ENCODE measurements around the gene DHRS7B. TPM values are rescaled to one million over a fixed set of nuclear protein-coding genes. Genes with fewer than 3 reads are reported as not detected.

DHRS7B gene
- total and polyA plus RNA-seq, 9 of the 15 experiments (the other 6 are each of a cell fraction or from before 2014, with no cell fraction given): 8.0 to 30.7 (median 14.8) TPM

DNA sequence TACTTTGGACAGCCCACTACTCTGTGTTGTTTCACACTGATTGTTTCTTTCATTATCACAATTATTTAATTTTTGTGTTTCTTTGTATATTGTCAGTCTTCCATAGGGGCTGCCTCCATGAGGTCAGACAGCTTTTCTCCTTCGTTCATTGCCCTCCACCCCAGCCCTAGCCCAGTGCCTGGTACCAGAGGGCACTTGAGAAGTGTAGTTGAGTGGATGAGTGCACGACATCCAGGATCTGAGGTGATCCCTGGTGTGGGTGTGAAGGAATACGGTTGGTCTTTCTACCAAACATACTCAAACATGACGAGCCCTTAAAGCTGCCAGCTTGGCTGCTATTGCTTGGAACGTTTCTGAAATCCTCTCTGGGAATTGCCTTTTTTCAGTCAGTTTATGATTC, 37.9 kb downstream of the DHRS7B start:
- ATAC-seq: no peak
- H3K4me2 ChIP-seq (ENCODE audit: insufficient read depth, low read length): no peak overlapping the region
- no peak for FAIRE-seq
- no peak overlapping the region for H3K9ac ChIP-seq (ENCODE audit: insufficient read depth in 1 of 2, low read depth in 2 of 2, low read length in 2 of 2)
- no peaks in the 10 kb centered on the region; a peak in 2 of 5 replicates for H3K4me1 ChIP-seq (replicated peaks in 1 of 2; ENCODE audit: control insufficient read depth in 2 of 2, insufficient read depth in 2 of 2, low read length in 2 of 2)
- no peak overlapping the region for H3K4me3 ChIP-seq
- no peaks in the 10 kb centered on the region for H3K27me3 ChIP-seq (ENCODE audit: control insufficient read depth in 2 of 2, insufficient read depth in 2 of 2, low read length in 2 of 2)
- no peaks in the 10 kb centered on the region; the same call in 2 of the 3 replicates for H3K79me2 ChIP-seq (ENCODE audit: control insufficient read depth, insufficient read depth, low read length)
- CTCF ChIA-PET (ENCODE audit: low intra/inter-chr PET ratio): no interaction called here
- BruUV-seq (replicated peaks): no TSS peak
- no peak overlapping the region for H3K27ac ChIP-seq (ENCODE audit: extremely low read depth, low read depth, low read length)
- H3K9me1 ChIP-seq (ENCODE audit: control insufficient read depth, insufficient read depth, low read length): no peaks in the 10 kb centered on the region
- TF ChIP-seq TGIF2 (CRISPR knock-in tag; IDR thresholded peaks at IDR 0.05): no peak
- TF ChIP-seq PTTG1 (tag; IDR thresholded peaks at IDR 0.05; ENCODE audit: low read depth): no peak
- no peak for TF ChIP-seq ZNF707 (CRISPR knock-in tag; conservative IDR thresholded peaks at IDR 0.05)
- H3K36me3 ChIP-seq (ENCODE audit: control insufficient read depth, insufficient read depth, low read length): no peaks in the 10 kb centered on the region
- intact Hi-C loops (cut with micrococcal nuclease): no loop called here
- H4K20me1 ChIP-seq (replicated peaks; ENCODE audit: control insufficient read depth, insufficient read depth, low read length): no peaks in the 10 kb centered on the region
- DNase-seq (ENCODE audit: extremely low read depth in 1 of 4, low spot score in 3 of 4): no peak
- H2AFZ ChIP-seq (ENCODE audit: low read depth, low read length): no peak overlapping the region
- in situ Hi-C loops (cut with MboI): no loop called here
- 75% methylated on average over 5 of the region's 5 CpGs for WGBS (ENCODE audit: insufficient coverage, low coverage, missing lambda C conversion rate)
- no peaks in the 10 kb centered on the region for H3K9me3 ChIP-seq (replicated peaks; ENCODE audit: control insufficient read depth, insufficient read depth, low read depth, low read length)
- POLR2A ChIA-PET: no interaction called here

DNA sequence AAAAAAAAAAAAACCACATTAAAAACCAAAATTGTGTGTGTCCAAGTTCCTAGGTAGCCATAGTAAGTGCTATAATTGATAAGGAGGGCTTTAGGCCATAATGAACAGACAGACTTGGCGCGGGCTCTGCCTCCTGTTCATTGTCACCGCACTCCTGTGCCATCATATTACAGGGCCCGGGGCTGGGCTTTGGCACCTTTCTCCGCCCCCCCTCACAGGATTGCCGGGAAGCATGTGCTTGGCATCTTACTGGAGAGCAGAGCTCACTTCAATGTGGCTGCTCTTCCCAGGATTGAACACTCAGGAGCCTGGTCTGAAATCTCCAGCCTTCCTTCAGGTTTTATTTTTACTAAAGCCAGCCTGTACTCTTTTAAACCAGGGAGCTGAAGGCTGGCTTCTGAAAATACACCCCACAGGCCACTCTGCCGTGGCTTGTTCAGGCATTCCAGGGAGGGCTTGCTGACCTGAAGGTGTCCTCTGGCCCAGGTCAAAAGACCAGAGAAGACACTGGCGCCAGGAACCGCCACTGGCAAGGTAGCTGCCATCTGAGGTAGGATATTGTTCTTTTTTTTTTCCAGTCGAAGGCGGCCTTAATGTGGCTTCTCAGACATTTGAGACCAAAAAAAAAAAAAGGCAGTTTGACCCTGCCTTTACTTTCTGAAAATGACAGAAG, 39.3 kb downstream of the DHRS7B start:
- no peaks in the 10 kb centered on the region for H3K9me3 ChIP-seq (replicated peaks; ENCODE audit: control insufficient read depth, insufficient read depth, low read depth, low read length)
- H4K20me1 ChIP-seq (replicated peaks; ENCODE audit: control insufficient read depth, insufficient read depth, low read length): no peaks in the 10 kb centered on the region
- H3K9ac ChIP-seq (ENCODE audit: insufficient read depth in 1 of 2, low read depth in 2 of 2, low read length in 2 of 2): no peak overlapping the region
- H2AFZ ChIP-seq (ENCODE audit: low read depth, low read length): no peak overlapping the region
- no peak overlapping the region for H3K4me2 ChIP-seq (ENCODE audit: insufficient read depth, low read length)
- no peak overlapping the region for H3K27ac ChIP-seq (ENCODE audit: extremely low read depth, low read depth, low read length)
- FAIRE-seq: no peak
- H3K4me3 ChIP-seq: no peak overlapping the region
- no peak for DNase-seq (ENCODE audit: extremely low read depth in 1 of 4, low spot score in 3 of 4)
- no peaks in the 10 kb centered on the region for H3K9me1 ChIP-seq (ENCODE audit: control insufficient read depth, insufficient read depth, low read length)
- no peaks in the 10 kb centered on the region; the same call in 2 of the 3 replicates for H3K79me2 ChIP-seq (ENCODE audit: control insufficient read depth, insufficient read depth, low read length)
- no TSS peak for BruUV-seq (replicated peaks)
- H3K4me1 ChIP-seq (replicated peaks in 1 of 2; ENCODE audit: control insufficient read depth in 2 of 2, insufficient read depth in 2 of 2, low read length in 2 of 2): peaks cover 0 to under 1% of the 10 kb centered on the region in 2 experiments; a peak in 3 of 5 replicates
- POLR2A ChIA-PET: no interaction called here
- intact Hi-C loops (cut with micrococcal nuclease) (no loop called here), in situ Hi-C loops (cut with MboI) (no loop called here)
- H3K27me3 ChIP-seq (ENCODE audit: control insufficient read depth in 2 of 2, insufficient read depth in 2 of 2, low read length in 2 of 2): no peaks in the 10 kb centered on the region
- CTCF ChIA-PET (ENCODE audit: low intra/inter-chr PET ratio): no interaction called here
- 92% methylated on average over 10 of the region's 11 CpGs for WGBS (ENCODE audit: insufficient coverage, low coverage, missing lambda C conversion rate)
- ATAC-seq: no peak
- H3K36me3 ChIP-seq (ENCODE audit: control insufficient read depth, insufficient read depth, low read length): no peaks in the 10 kb centered on the region
- no peak for TF ChIP-seq RBM34 (IDR thresholded peaks at IDR 0.05; ENCODE audit: borderline replicate concordance, insufficient read depth, low read length)
- no peak for TF ChIP-seq PYGO2 (tag; IDR thresholded peaks at IDR 0.05)
- TF ChIP-seq FOXA1 (IDR thresholded peaks at IDR 0.05; ENCODE audit: borderline replicate concordance): no peak
- TF ChIP-seq, protein P1, sequence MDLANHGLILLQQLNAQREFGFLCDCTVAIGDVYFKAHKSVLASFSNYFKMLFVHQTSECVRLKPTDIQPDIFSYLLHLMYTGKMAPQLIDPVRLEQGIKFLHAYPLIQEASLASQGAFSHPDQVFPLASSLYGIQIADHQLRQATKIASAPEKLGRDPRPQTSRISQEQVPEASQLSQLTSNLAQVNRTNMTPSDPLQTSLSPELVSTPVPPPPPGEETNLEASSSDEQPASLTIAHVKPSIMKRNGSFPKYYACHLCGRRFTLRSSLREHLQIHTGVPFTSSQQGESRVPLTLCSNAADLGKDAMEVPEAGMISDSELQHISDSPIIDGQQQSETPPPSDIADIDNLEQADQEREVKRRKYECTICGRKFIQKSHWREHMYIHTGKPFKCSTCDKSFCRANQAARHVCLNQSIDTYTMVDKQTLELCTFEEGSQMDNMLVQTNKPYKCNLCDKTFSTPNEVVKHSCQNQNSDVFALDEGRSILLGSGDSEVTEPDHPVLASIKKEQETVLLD (IDR thresholded peaks at IDR 0.05): no peak
- TF ChIP-seq, protein P2, sequence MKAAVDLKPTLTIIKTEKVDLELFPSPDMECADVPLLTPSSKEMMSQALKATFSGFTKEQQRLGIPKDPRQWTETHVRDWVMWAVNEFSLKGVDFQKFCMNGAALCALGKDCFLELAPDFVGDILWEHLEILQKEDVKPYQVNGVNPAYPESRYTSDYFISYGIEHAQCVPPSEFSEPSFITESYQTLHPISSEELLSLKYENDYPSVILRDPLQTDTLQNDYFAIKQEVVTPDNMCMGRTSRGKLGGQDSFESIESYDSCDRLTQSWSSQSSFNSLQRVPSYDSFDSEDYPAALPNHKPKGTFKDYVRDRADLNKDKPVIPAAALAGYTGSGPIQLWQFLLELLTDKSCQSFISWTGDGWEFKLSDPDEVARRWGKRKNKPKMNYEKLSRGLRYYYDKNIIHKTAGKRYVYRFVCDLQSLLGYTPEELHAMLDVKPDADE (conservative IDR thresholded peaks at IDR 0.05; ENCODE audit: control insufficient read depth, low read depth, low read length): no peak
- TF ChIP-seq ARID1B (IDR thresholded peaks at IDR 0.05): no peak
- TF ChIP-seq, protein P3, sequence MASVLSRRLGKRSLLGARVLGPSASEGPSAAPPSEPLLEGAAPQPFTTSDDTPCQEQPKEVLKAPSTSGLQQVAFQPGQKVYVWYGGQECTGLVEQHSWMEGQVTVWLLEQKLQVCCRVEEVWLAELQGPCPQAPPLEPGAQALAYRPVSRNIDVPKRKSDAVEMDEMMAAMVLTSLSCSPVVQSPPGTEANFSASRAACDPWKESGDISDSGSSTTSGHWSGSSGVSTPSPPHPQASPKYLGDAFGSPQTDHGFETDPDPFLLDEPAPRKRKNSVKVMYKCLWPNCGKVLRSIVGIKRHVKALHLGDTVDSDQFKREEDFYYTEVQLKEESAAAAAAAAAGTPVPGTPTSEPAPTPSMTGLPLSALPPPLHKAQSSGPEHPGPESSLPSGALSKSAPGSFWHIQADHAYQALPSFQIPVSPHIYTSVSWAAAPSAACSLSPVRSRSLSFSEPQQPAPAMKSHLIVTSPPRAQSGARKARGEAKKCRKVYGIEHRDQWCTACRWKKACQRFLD (CRISPR knock-in tag; IDR thresholded peaks at IDR 0.05): no peak
- no peak for TF ChIP-seq CREM (IDR thresholded peaks at IDR 0.05; ENCODE audit: low read depth)
